CD1c-positive myeloid dendritic cell (primary cell): ENCODE data around the gene TMEM175.
"Not testable (repeated sequence)": the region's sequence is repeated elsewhere in the genome, so short reads cannot be mapped to it uniquely, and the experiment has no call there.

ENCODE experiments used
- DNase-seq: peaks from one replicate; pipeline ENCODE4 v3.0.0-alpha.2; 2016; ENCODE audit errors: extremely low spot score

Gene TMEM175

GRCh38 chr4:988726-989721 lies 56.8 kb downstream of the TMEM175 start:
- DNase-seq: no peak

DNA sequence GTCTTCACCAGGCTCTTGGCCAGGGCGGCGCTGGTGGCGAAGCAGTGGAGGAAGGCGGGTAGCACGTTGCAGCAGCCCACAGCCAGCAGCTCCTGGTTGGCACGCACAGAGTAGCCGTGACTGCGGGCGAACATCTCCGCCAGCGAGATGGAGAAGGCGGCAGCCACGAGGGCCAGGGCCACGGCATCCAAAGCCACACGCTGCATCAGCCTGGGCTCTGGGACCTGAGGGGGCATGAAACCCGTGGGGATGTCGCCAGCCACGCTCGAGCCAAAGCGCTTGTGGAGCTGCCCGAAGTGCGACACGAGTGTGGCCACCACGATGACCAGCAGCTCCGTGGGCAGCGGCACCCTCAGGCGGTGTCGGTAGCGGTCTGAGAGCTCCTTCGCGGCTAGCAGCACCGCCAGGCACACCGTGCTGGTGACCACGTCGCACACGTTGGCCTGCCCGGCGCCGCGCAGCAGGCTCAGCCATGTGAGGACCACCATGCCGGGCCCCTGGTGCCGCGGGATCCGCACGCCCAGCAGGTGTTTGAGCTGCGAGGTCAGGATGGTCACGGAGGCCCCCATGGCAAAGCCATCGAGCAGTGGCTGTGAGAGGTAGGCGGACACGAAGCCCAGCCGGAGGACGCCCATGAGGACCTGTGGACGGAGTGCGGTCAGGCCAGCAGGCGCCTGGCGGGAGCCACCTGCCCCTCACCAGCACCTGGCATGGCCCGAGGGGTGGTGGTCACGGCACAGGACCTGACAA lies 57.6 kb downstream of the TMEM175 start:
- no peak for DNase-seq

- DNase-seq: no peak
Observed at GRCh38 chr4:990746-991367, 58.6 kb downstream of the TMEM175 start.

- DNase-seq: no peak
Observed at GRCh38 chr4:991451-992296, 59.4 kb downstream of the TMEM175 start.

GRCh38 chr4:992297-993110 lies 60.2 kb downstream of the TMEM175 start:
- DNase-seq: no peak

- no peak for DNase-seq
Observed at GRCh38 chr4:993111-994029, 61.1 kb downstream of the TMEM175 start, which contains the start of gene SLC26A1. TSS of gene SLC26A1 (minus strand) at chr4:993404. CDS start at chr4:991703, 1,701 bp downstream.

DNA sequence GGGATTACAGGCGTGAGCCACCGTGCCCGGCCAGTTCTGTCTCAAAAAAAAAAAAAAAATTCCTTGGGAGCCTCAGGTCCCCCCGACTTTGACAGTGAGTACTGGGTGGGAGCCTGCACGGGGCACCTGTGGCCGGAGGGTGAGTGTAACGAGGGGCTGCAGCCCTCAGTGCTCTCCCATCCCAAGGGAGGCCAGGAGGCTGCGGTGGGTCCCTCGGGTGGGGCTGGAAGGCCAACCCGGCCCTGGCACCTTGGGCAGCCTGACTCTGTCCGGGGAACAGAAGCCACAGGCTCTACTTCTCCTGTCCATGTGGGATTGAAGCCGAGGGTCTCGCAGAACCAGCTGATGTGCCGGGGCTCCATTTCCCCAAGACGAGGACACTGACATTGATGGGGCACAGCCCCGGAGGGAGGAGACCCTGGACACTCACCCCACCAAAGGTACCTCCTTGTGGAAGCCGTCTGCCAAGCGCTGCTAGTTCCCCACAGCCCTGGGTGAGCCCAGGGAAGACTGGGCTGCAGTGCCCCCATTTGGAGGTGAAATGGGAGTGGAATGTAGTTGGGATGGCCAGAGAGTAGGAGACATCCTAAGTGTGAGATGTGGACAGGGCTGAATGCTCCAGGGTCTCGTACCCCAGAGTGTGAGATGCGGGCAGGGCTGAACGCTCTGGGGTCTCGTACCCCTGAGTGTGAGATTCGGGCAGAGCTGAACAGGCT lies 63.2 kb downstream of the TMEM175 start:
- DNase-seq: no peak

DNA sequence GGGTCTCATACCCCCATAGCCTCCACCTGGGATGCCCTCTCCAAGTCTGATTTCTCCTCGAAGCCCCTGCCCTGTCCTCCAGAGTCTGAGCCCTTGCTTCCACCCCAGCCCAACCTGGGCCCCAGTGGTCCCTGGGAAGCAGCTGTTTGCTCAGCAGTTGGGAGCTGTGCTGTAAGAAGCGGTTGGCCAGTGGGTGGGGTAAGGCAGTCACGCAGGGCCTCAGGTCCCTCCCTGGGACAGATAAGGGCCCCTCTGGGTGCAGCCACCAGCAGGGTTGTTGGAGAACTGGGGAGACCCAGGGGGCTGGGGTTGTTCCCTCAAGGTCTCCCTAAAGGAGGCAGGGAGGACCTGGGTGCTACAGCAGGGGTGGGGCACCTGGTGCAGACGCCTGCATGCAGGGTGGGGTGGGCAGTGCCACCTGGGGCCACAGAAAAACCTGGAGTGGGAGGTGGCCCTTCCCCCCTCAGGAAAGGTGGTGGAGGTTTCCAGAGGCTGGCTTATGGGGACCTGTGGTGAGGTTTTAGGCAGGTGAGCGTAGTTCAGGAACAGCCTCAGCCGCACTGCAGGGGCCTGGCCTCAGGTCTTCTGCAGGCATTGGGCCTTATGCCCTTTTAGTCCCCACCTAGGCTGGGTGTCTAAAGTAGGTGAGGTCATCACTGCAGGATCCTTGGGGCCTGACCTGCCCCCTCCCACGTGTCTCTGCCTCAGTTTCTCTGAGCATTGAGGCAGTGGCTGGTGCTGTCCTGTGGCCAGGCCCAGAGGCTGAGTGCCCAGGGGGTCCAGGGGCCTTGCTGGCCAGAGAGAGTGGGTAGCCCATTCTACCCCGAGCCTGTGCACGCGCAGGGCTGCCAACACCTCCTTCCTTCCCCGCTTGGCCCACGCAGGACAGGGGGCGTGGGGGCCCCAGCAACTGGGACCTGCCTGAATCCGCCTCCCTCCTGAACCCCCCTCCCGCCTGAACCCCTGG lies 64.1 kb downstream of the TMEM175 start:
- DNase-seq: no peak

DNA sequence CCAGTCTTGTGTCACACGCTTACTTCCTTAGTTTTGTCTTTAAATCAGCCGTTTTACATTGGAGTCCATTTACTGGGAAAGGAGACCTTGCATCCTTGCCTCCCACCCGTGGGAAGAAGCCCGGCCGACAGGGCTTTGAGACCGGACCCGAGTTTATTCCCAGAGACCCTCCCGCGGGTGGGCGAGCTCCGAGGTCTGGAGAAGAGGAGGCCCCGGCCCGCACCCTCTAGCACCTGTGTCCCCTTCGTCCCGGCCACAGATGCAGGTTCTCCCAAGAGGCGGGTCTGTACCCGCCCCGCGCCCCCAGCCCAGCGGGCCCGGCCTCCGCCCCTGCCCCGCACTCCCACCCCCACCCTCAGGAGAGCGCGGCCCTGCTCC lies 64.7 kb downstream of the TMEM175 start:
- no peak for DNase-seq

- no peak for DNase-seq
Observed at GRCh38 chr4:997375-998071, 65.3 kb downstream of the TMEM175 start.

- no peak for DNase-seq
Observed at GRCh38 chr4:998096-998691, 65.9 kb downstream of the TMEM175 start.

DNA sequence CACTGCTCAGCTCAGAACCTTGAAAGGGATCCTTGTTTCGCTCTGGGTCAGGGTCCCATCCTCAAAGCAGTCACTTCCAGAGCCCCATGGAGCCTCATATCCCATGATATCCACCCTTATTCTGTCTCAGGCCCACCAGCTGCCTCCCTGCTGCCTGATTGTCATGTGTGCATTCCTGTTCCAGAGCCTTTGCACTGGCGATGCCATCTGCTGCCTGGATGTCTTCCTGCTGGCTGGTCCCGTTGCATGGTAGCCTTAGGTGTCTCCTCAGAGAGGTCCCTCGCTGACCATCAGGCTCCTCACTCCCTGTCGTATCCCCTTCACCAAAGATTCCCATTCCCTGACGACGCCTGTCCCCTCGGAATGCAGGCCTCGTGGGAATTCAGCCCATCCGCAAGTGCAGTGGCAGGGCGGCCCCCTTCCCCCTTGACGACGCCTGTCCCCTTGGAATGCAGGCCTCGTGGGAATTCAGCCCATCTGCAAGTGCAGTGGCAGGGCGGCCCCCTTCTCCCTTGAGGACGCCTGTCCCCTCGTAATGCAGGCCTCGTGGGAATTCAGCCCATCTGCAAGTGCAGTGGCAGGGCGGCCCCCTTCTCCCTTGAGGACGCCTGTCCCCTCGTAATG lies 67.1 kb downstream of the TMEM175 start:
- not testable (repeated sequence) for DNase-seq

DNA sequence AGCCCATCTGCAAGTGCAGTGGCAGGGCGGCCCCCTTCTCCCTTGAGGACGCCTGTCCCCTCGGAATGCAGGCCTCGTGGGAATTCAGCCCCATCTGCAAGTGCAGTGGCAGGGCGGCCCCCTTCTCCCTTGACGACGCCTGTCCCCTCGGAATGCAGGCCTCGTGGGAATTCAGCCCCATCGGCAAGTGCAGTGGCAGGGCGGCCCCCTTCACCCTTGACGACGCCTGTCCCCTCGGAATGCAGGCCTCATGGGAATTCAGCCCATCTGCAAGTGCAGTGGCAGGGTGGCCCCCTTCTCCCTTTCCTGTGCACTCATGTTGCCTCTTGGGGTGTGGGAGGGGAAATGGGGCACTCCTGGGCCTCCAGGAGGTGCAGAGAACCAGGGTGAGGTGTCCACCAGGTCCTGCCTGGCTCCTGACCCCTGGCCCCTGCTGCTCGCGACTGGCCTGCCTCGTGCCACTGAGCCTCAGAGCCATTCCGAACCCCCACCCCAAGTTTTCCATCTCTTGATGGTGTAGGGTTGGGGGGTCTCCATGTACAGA lies 67.7 kb downstream of the TMEM175 start:
- DNase-seq: no peak

DNA sequence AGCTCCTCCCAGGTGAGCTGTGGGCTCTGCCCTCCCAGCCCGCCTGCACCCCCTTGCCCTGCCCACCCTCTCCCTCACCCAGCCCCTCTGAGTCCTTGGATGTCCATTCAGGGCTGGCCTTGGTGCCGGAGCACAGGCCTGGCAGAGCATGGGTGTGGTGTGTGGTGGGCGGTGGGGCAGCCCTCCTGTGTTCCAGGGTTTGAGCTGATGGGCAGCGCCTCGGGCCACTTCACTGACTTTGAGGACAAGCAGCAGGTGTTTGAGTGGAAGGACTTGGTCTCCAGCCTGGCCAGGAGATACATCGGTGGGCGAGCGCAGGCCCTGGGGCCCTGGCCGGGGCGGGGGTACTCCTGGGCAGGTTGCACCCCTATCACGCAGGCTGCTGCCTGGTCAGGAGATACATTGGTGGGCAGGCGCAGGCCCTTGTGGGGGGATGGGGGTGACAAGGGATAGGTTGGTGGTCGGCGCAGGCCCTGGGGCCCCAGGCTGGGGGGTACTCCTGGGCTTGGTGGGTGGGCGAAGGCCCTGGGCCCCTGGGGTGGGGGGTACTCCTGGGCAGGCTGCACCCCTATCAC lies 68.5 kb downstream of the TMEM175 start:
- no peak for DNase-seq

- no peak for DNase-seq
Observed at GRCh38 chr4:1001561-1002130, 69.4 kb downstream of the TMEM175 start.
